Fibroblast of lung (primary cell): Measurements from ENCODE around the gene CAPSL.

Experiments used
- EZH2 ChIP-seq: IDR thresholded peaks from 2 replicates; pipeline ENCODE4 v1.5.1; 2012; ENCODE audit warnings: low read length, control low read depth, mild to moderate bottlenecking; ENCODE audit errors: missing control alignments
- TF ChIP-seq, protein P1 (sequence below), 2 donors: IDR thresholded peaks in 1 of 2; conservative IDR thresholded peaks in 1 of 2; 1 replicate in 1 of 2; 2 replicates in 1 of 2; pipeline ENCODE4 v1.5.1; 2011 to 2012; ENCODE audit warnings: low read length in 2 of 2, control low read depth in 1 of 2, inconsistent platforms in 1 of 2, low read depth in 1 of 2, mild to moderate bottlenecking in 1 of 2

DNA sequence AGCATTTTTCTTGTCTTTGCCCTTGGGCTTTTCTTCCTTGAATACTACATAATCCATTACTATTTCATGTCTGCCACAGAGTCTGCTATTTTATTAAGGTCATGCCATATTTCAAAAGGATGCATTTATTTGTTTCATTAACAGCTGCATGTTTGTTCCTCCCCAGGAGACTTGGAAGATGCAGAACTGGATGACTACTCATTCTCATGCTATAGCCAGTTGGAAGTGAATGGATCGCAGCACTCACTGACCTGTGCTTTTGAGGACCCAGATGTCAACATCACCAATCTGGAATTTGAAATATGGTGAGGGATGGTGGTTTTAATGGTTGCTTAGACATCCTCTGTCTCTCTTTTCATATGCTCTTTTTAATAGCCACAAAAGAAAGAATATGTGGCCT is 77.7 kb downstream of the CAPSL start:
- TF ChIP-seq, protein P1, sequence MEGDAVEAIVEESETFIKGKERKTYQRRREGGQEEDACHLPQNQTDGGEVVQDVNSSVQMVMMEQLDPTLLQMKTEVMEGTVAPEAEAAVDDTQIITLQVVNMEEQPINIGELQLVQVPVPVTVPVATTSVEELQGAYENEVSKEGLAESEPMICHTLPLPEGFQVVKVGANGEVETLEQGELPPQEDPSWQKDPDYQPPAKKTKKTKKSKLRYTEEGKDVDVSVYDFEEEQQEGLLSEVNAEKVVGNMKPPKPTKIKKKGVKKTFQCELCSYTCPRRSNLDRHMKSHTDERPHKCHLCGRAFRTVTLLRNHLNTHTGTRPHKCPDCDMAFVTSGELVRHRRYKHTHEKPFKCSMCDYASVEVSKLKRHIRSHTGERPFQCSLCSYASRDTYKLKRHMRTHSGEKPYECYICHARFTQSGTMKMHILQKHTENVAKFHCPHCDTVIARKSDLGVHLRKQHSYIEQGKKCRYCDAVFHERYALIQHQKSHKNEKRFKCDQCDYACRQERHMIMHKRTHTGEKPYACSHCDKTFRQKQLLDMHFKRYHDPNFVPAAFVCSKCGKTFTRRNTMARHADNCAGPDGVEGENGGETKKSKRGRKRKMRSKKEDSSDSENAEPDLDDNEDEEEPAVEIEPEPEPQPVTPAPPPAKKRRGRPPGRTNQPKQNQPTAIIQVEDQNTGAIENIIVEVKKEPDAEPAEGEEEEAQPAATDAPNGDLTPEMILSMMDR (conservative IDR thresholded peaks at IDR 0.05 in 1 of 2, IDR thresholded peaks at IDR 0.05 in 1 of 2; ENCODE audit: low read depth in 1 of 2, low read length in 2 of 2), result no peak
- no peak for TF ChIP-seq EZH2
